HG02678 (cell line): ENCODE measurements around the gene SETD4.

ENCODE experiments used
- ATAC-seq: cut with Tn5 transposase; IDR thresholded peaks from one replicate; pipeline ENCODE4 v1.9.1; 2021; ENCODE audit warnings: mild to moderate bottlenecking, moderate library complexity; ENCODE audit not compliant: unreplicated experiment

The SETD4 gene

GRCh38 chr21:36015045-36015444 lies 45.3 kb downstream of the SETD4 start:
- no peak for ATAC-seq

- ATAC-seq, result no peak
These were observed 49.5 kb downstream of the SETD4 start for GRCh38 chr21:36010801-36011200.

- ATAC-seq, result no peak
These were observed 51.8 kb downstream of the SETD4 start for GRCh38 chr21:36008505-36008904.

GRCh38 chr21:36005879-36006400 lies 54.4 kb downstream of the SETD4 start:
- ATAC-seq, result no peak

- no peak for ATAC-seq
These were observed 55.3 kb downstream of the SETD4 start for GRCh38 chr21:36005018-36005417.

DNA sequence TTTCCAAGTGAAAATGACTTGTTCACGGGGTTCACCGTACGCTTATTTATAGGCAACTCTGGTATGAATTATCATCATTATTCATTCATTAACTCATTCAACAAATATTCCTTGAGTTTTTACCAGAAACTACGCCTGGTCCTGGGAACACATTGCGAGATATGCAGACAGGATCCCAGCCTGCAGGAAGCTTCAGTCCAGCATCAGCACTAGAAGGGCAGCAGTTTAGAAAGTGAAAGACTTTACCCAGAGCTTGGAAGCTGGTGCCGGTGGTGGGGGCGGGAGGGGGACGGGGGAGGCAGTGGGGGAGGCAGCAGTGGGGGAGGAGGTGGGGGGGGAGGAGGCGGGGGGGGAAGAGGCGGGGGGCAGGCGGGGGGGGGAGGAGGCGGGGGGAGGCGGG lies 55.9 kb downstream of the SETD4 start:
- no peak for ATAC-seq

GRCh38 chr21:36003776-36004175 lies 56.5 kb downstream of the SETD4 start:
- ATAC-seq, result no peak

- ATAC-seq, result no peak
These were observed 64.1 kb downstream of the SETD4 start for GRCh38 chr21:35996217-35996616.

DNA sequence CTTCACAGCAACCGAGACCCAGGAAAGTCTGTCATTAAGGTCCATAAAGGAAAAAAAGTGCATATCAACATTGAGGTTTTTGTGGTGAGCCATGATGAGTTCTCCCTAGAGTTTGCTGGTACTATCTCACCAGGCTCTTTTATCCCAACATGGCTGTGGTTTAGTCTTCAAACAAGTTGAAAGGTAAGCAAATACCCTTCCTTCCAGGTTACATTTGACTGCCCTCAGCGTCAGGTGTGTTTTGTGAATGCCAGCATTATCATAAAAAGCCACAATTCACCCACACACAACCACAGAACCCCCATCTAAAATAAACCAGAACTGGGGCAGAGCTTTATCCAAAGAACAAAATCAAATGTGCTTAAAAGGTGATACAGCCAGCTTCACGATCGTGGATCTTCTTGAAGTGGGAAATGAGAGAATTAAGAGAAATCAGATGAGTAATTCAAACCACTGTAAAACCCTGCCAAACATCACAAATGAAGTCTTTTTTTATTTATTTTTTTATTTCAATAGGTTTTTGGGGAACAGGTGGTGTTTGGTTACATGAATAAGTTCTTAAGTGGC lies 64.7 kb downstream of the SETD4 start:
- ATAC-seq, result no peak

- ATAC-seq, result no peak
These were observed 65.7 kb downstream of the SETD4 start for GRCh38 chr21:35994613-35995012.

- no peak for ATAC-seq
These were observed 66.3 kb downstream of the SETD4 start for GRCh38 chr21:35993875-35994490.

- no peak for ATAC-seq
These were observed 69.2 kb downstream of the SETD4 start for GRCh38 chr21:35991131-35991530.

DNA sequence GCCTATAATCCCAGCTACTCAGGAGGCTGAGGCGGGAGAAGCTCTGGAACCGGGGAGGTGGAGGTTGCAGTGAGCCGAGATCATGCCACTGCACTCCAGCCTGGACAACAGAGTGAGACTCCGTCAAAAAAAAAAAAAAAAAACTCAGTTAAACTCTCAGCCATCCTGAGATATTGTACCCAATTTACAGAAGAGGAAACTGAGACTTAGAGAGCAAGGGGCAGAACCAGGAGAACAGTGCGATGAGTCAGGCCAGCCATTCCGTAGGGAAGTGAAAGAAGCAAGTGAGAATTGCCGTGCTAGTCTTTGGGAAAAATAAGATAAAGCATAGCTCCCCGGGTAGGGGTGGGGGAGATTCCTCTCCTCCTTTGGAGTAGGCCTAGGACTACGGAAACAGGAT lies 69.7 kb downstream of the SETD4 start:
- no peak for ATAC-seq

DNA sequence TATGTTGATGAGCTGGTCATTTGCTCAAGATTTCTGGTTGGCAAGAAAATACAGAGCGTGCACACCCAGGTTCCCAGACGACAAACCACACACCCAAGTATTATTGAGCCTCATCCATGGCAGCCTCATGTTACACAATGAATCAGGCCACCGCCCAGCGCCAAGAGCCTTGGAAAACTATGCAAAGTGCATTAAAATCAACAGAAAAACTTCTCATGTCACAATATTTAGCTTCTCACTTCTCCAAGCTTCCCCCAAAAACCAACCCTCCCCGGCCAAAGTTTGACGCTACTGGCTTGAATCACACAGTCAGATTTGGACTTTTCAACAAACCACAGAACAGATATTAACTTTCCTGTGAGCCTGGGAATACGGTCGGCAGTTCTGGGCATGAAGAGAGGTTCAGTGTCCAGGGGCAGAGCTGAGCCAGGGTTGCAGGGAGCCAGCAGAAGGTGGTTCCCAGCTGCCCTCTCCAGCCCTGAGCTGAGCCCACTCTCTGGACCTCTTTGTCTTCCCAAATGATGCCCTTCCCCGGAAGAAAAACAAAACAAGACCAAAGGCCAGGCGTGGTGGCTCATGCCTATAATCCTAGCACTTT lies 71.1 kb downstream of the SETD4 start:
- ATAC-seq, result no peak

DNA sequence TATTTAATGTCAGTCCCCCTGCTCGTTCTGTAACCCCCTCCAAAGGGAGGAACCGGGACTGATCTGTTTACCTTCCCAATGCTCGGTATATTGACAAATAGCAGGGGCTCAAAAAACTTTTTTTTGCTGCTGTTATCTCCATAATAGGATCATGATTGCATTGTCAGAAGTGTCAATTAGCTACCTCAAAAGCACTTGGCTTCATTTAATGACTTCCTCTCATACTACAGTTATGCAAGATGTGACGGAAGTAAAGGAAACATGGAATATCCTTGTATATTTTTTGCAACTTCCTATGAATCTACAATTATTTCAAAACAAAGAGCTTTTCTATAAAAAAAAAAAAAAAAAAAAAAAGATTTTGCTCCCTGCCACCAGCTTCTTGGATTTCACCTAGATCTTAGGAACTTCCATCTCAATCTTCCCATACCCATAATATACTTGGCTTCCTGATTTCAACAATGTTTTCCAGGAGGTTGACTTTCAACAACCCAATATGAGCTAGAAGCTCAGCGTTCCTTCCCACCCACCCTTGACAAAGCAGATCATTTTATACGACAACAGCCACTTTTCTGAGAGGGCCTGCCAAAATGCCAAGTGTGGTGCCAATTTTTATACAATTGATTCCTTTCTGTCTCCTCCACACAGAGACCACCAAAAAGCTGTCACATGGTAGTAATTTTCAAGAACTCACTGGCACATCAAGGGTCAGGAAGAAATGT lies 71.7 kb downstream of the SETD4 start:
- ATAC-seq, result no peak

GRCh38 chr21:35987475-35987874 lies 72.9 kb downstream of the SETD4 start:
- ATAC-seq, result no peak

DNA sequence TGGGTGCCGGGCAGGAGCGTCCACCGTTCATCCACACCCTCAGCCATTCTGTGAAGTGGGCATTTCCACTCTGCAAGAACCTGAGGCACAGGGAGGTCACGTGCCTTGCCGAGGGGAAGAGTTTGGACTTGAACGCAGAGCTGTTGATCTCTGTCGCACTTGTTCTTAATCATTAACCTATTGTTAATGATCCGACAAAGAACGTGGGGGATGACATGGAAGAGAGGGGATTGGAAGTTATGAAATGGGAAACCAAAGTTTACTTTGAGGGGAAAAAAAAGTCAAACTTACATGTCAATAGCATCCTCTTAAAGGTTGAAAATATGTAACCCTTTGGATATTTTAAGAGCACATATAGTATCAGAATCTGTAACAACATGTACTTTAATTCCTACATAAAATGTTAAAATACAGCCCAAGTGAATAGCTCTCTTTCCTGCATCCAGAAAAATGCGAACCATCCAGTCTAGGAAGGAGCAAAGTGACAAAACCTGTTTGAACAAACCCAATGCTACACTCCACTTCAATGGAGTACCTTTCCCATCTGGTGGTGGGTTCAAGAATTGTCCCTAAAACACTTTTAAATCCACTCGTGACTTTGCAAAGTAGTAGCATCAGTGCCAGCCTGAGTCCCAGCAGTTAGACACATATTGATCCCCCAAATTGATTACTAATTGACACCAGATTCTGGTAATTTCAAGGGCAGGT lies 75.5 kb downstream of the SETD4 start:
- no peak for ATAC-seq
